Neural progenitor cell (in vitro differentiated cells): ENCODE results near the gene SKAP2.

ENCODE experiments used
- CTCF ChIP-seq: fragments of 200-600 bp; sonication (generic); IDR thresholded peaks from 2 replicates; pipeline ENCODE4 v1.5.1; 2017; ENCODE audit warnings: antibody characterized with exemption, mild to moderate bottlenecking
- EZH2 ChIP-seq: fragments of 200-600 bp; sonication (generic); IDR thresholded peaks from 2 replicates; pipeline ENCODE4 v1.6.1; 2017; ENCODE audit warnings: antibody characterized with exemption, mild to moderate bottlenecking, moderate library complexity
- EZH2phosphoT487 ChIP-seq: fragments of 200-600 bp; sonication (generic); IDR thresholded peaks from 2 replicates; pipeline ENCODE4 v1.6.1; 2017; ENCODE audit warnings: antibody characterized with exemption

GRCh38 chr7:26690135-26690805, 174.1 kb downstream of the SKAP2 start:
- TF ChIP-seq CTCF (no peak), EZH2 (no peak), EZH2phosphoT487 (no peak)
